Neuron (in vitro differentiated cells): ENCODE measurements around the gene RHD.
"Not testable (repeated sequence)": the region's sequence is repeated elsewhere in the genome, so short reads cannot be mapped to it uniquely, and the experiment has no call there.

Experiments used
- H2AFZ ChIP-seq: one replicate; pipeline ENCODE4 v1.6.1; 2013; ENCODE audit warnings: low read depth, mild to moderate bottlenecking, inconsistent platforms, low read length, moderate library complexity
- H3K27me3 ChIP-seq: one replicate; pipeline ENCODE4 v1.6.1; 2013; ENCODE audit warnings: low read length; ENCODE audit not compliant: insufficient read depth
- H3K36me3 ChIP-seq: one replicate; pipeline ENCODE4 v1.6.1; 2013; ENCODE audit warnings: low read length; ENCODE audit not compliant: insufficient read depth
- H3K4me1 ChIP-seq: one replicate; pipeline ENCODE4 v1.6.1; 2013; ENCODE audit warnings: low read length; ENCODE audit not compliant: insufficient read depth
- H3K4me3 ChIP-seq: 2 replicates; pipeline ENCODE4 v1.5.1; 2013; ENCODE audit warnings: mild to moderate bottlenecking, low read length, moderate library complexity
- H3K9me3 ChIP-seq: one replicate; pipeline ENCODE4 v1.6.1; 2013; ENCODE audit warnings: low read length

RHD gene

GRCh38 chr1:25360596-25361581, 88.6 kb downstream of the RHD start:
- Histone ChIP-seq H3K4me1 (no peaks in the 10 kb centered on the region), H3K4me3 (no peak overlapping the region), H3K36me3 (peaks cover 51% of the 10 kb centered on the region), H3K9me3 (no peaks in the 10 kb centered on the region), H3K27me3 (no peaks in the 10 kb centered on the region), H2AFZ (no peak overlapping the region)

- no peaks in the 10 kb centered on the region for H3K4me1 ChIP-seq
- no peaks in the 10 kb centered on the region for H3K9me3 ChIP-seq
- no peak overlapping the region for H2AFZ ChIP-seq
- no peaks in the 10 kb centered on the region for H3K27me3 ChIP-seq
- peaks cover 42% of the 10 kb centered on the region for H3K36me3 ChIP-seq
- no peak overlapping the region for H3K4me3 ChIP-seq
Observed at GRCh38 chr1:25361901-25362300, 89.6 kb downstream of the RHD start.

GRCh38 chr1:25362634-25363559, 90.6 kb downstream of the RHD start:
- peaks cover 34% of the 10 kb centered on the region for H3K36me3 ChIP-seq
- H3K4me3 ChIP-seq, H3K27me3 ChIP-seq, H3K9me3 ChIP-seq, H2AFZ ChIP-seq, H3K4me1 ChIP-seq: not testable (repeated sequence)

- Histone ChIP-seq H3K4me1 (no peaks in the 10 kb centered on the region), H3K27me3 (no peaks in the 10 kb centered on the region), H3K4me3 (no peak overlapping the region), H3K36me3 (no peaks in the 10 kb centered on the region), H3K9me3 (no peaks in the 10 kb centered on the region), H2AFZ (no peak overlapping the region)
Observed at GRCh38 chr1:25369241-25369640, 96.9 kb downstream of the RHD start.

GRCh38 chr1:25369691-25370271, 97.5 kb downstream of the RHD start:
- not testable (repeated sequence) for H3K27me3 ChIP-seq, H3K4me1 ChIP-seq, H3K9me3 ChIP-seq, H2AFZ ChIP-seq, H3K36me3 ChIP-seq, H3K4me3 ChIP-seq

GRCh38 chr1:25371757-25372156, 99.4 kb downstream of the RHD start:
- not testable (repeated sequence) for H3K4me3 ChIP-seq, H3K4me1 ChIP-seq, H2AFZ ChIP-seq, H3K27me3 ChIP-seq, H3K36me3 ChIP-seq, H3K9me3 ChIP-seq

GRCh38 chr1:25378367-25378766, 106.1 kb downstream of the RHD start:
- not testable (repeated sequence) for H3K4me3 ChIP-seq, H3K36me3 ChIP-seq, H3K27me3 ChIP-seq, H3K4me1 ChIP-seq, H3K9me3 ChIP-seq, H2AFZ ChIP-seq
